HG03558 (cell line): ENCODE data around the gene PRKAG1.

ENCODE experiments used
- ATAC-seq: cut with Tn5 transposase; IDR thresholded peaks from one replicate; pipeline ENCODE4 v1.9.1; 2021; ENCODE audit warnings: moderate number of reproducible peaks; ENCODE audit not compliant: unreplicated experiment; ENCODE audit errors: extremely low read depth

PRKAG1 gene

GRCh38 chr12:48988030-48988649 lies 30.4 kb downstream of the PRKAG1 start:
- no peak for ATAC-seq

- no peak for ATAC-seq
Measured at GRCh38 chr12:48986720-48987291, 31.8 kb downstream of the PRKAG1 start.

- no peak for ATAC-seq
Measured at GRCh38 chr12:48985901-48986300, 32.7 kb downstream of the PRKAG1 start.

- ATAC-seq: no peak
Measured at GRCh38 chr12:48985475-48985897, 33.1 kb downstream of the PRKAG1 start.

- no peak for ATAC-seq
Measured at GRCh38 chr12:48982397-48983080, 36.0 kb downstream of the PRKAG1 start.

GRCh38 chr12:48981757-48982157 lies 36.8 kb downstream of the PRKAG1 start:
- ATAC-seq: no peak

GRCh38 chr12:48980953-48981756 lies 37.4 kb downstream of the PRKAG1 start:
- ATAC-seq: no peak

- no peak for ATAC-seq
Measured at GRCh38 chr12:48980389-48980952, 38.1 kb downstream of the PRKAG1 start.

- ATAC-seq: no peak
Measured at GRCh38 chr12:48979602-48980388, 38.8 kb downstream of the PRKAG1 start.

GRCh38 chr12:48978741-48979601 lies 39.6 kb downstream of the PRKAG1 start:
- no peak for ATAC-seq

GRCh38 chr12:48978291-48978740 lies 40.3 kb downstream of the PRKAG1 start, which contains the start of gene WNT1:
Gene WNT1, plus strand, starts transcription at chr12:48978322. Its CDS starts 329 bp downstream, at chr12:48978651.
- no peak for ATAC-seq

GRCh38 chr12:48977290-48978281 lies 41.0 kb downstream of the PRKAG1 start:
- ATAC-seq: no peak

- no peak for ATAC-seq
Measured at GRCh38 chr12:48973941-48974673, 44.5 kb downstream of the PRKAG1 start.

GRCh38 chr12:48973531-48973930 lies 45.0 kb downstream of the PRKAG1 start:
- no peak for ATAC-seq

- ATAC-seq: no peak
Measured at GRCh38 chr12:48972952-48973483, 45.6 kb downstream of the PRKAG1 start.

- ATAC-seq: no peak
Measured at GRCh38 chr12:48972213-48972951, 46.2 kb downstream of the PRKAG1 start.
